HEK293 (cell line): ENCODE measurements around the gene MACROH2A1.

ENCODE experiments used
- CTCF ChIP-seq: fragments of 450-650 bp; formaldehyde crosslinking; IDR thresholded peaks from 2 replicates; pipeline ENCODE4 v1.5.1; 2016; ENCODE audit warnings: missing biosample characterization, missing genetic modification characterization
- TSHZ1 ChIP-seq: fragments of 450-650 bp; formaldehyde crosslinking; IDR thresholded peaks from 2 replicates; pipeline ENCODE4 v1.5.1; 2016; ENCODE audit warnings: missing biosample characterization, missing genetic modification characterization, borderline replicate concordance
- ZNF580 ChIP-seq: fragments of 450-650 bp; formaldehyde crosslinking; IDR thresholded peaks from 2 replicates; pipeline ENCODE4 v1.5.1; 2016; ENCODE audit warnings: missing biosample characterization, missing genetic modification characterization

GRCh38 chr5:135443161-135443960, 44.3 kb upstream of the MACROH2A1 start:
- TF ChIP-seq TSHZ1 (no peak), CTCF (tag by site-specific recombination) (no peak), ZNF580 (tag by site-specific recombination) (no peak)
